Vagina (tissue), 2 donors: ENCODE measurements around the gene CDCA7L. TPM values are rescaled to one million over a fixed set of nuclear protein-coding genes. Genes with fewer than 3 reads are reported as not detected.

ENCODE experiments used
- DNase-seq, 2 donors: peaks; one replicate each; pipeline ENCODE4 v3.0.0-alpha.2; 2017; ENCODE audit errors: extremely low spot score in 2 of 2
- H3K27ac ChIP-seq: fragments of 200-600 bp; sonication (generic); one replicate; pipeline ENCODE4 v1.5.1; 2019
- H3K27me3 ChIP-seq: fragments of 200-600 bp; sonication (generic); one replicate; pipeline ENCODE4 v1.5.1; 2019
- H3K36me3 ChIP-seq, 2 donors: fragments of 200-600 bp; sonication (generic); one replicate each; pipeline ENCODE4 v1.5.1; 2017 to 2019
- H3K4me1 ChIP-seq: fragments of 200-600 bp; sonication (generic); one replicate; pipeline ENCODE4 v1.5.1; 2019
- H3K4me3 ChIP-seq, 2 donors: fragments of 200-600 bp; sonication (generic); 1 replicate in 1 of 2; 2 replicates in 1 of 2; pipeline ENCODE4 v1.5.1; 2016 to 2019
- H3K9me3 ChIP-seq: fragments of 200-600 bp; sonication (generic); one replicate; pipeline ENCODE4 v1.5.1; 2019
- CTCF ChIP-seq, 3 experiments: fragments of 450-650 bp in 2 of 3; fragments of 200-600 bp in 1 of 3; sonication (generic) in 1 of 3; IDR thresholded peaks; one replicate each; pipeline ENCODE4 v1.5.1; 2017 to 2019; ENCODE audit warnings: antibody characterized with exemption in 3 of 3, mild to moderate bottlenecking in 2 of 3, moderate library complexity in 2 of 3
- POLR2A ChIP-seq, 2 donors: fragments of 450-650 bp; IDR thresholded peaks; one replicate each; pipeline ENCODE4 v1.6.1; 2017; ENCODE audit warnings: antibody characterized with exemption in 2 of 2, mild to moderate bottlenecking in 2 of 2, moderate library complexity in 2 of 2
- POLR2AphosphoS5 ChIP-seq, 2 donors: sonication (generic); formaldehyde crosslinking; IDR thresholded peaks; one replicate each; pipeline ENCODE4 v1.9.0; 2017; ENCODE audit warnings: antibody characterized with exemption in 2 of 2, mild to moderate bottlenecking in 2 of 2, low read depth in 1 of 2; ENCODE audit not compliant: insufficient read depth in 1 of 2
- intact Hi-C: fragments of 100-400 bp; cut with DNase I; formaldehyde crosslinking; loops from one replicate; pipeline ENCODE4 v1.15.1; 2023
- total RNA-seq: library from RNA; depleted of rRNA; stranded (reverse); fragments of >200 nt; gene quantifications from one replicate; pipeline ENCODE4 v1.2.3, GENCODE V29; 2016

Gene CDCA7L
- total RNA-seq, 1 donor from 2014 or later: 44.0 TPM

DNA sequence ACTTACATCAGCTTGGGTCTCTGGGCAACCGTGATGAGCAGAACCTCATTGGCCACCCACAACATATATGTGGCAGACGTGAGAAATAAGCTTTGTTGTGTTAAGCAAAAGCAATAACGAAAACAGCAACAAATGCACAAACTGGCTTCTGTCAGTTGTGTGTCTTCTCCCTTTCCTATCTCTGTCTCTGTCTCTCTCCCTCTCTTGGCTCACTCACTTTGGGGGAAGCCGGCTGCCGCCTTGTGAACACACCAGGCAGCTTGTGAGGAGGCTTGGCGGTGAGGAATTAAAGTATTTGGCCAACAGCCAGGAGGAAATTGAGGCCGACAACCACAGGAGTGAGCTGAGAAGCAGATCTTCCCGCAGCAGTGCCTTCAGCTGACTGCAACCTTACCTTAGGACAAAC lies 21.9 kb upstream of the CDCA7L start:
- intact Hi-C loops: no loop called here
- Histone ChIP-seq H3K36me3 (no peaks in the 10 kb centered on the region), H3K4me3 (no peak overlapping the region), H3K4me1 (no peaks in the 10 kb centered on the region), H3K9me3 (no peaks in the 10 kb centered on the region), H3K27me3 (no peaks in the 10 kb centered on the region), H3K27ac (no peak overlapping the region)
- no peak for DNase-seq
- TF ChIP-seq POLR2A (IDR thresholded peaks at IDR 0.05) (no peak), POLR2AphosphoS5 (IDR thresholded peaks at IDR 0.05; ENCODE audit: insufficient read depth in 1 of 2, low read depth in 1 of 2) (no peak), CTCF (IDR thresholded peaks at IDR 0.05) (no peak)

DNA sequence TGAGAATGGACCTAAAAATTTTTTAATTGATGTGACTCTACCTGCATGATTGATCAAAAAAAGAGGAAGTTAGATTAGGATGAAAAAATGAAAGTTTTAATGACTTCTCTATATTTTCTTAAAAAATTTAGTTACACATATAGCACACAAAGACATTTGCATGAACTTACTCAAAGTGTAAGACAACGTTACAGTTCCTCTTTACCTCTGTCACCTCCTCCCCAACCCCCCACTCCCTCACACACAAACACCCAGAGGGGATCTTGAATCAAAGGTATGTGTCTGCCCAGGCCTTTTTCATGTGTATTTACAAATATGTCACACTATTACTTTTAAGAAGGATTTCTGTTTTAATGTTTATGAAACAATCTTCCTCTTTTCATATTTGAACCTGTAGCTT lies 20.6 kb upstream of the CDCA7L start:
- H3K4me3 ChIP-seq: no peak overlapping the region
- no peak for TF ChIP-seq CTCF (IDR thresholded peaks at IDR 0.05)
- TF ChIP-seq POLR2AphosphoS5 (IDR thresholded peaks at IDR 0.05; ENCODE audit: insufficient read depth in 1 of 2, low read depth in 1 of 2): no peak
- no peak for TF ChIP-seq POLR2A (IDR thresholded peaks at IDR 0.05)
- no peaks in the 10 kb centered on the region for H3K9me3 ChIP-seq
- H3K27me3 ChIP-seq: no peaks in the 10 kb centered on the region
- H3K4me1 ChIP-seq: no peaks in the 10 kb centered on the region
- no peak overlapping the region for H3K27ac ChIP-seq
- intact Hi-C loops: no loop called here
- DNase-seq: no peak
- no peaks in the 10 kb centered on the region for H3K36me3 ChIP-seq

GRCh38 chr7:21965291-21965690 lies 19.6 kb upstream of the CDCA7L start:
- Histone ChIP-seq H3K9me3 (no peaks in the 10 kb centered on the region), H3K4me1 (no peaks in the 10 kb centered on the region), H3K27me3 (no peaks in the 10 kb centered on the region), H3K4me3 (no peak overlapping the region), H3K27ac (no peak overlapping the region), H3K36me3 (no peaks in the 10 kb centered on the region)
- TF ChIP-seq POLR2AphosphoS5 (IDR thresholded peaks at IDR 0.05; ENCODE audit: insufficient read depth in 1 of 2, low read depth in 1 of 2): no peak
- no peak for TF ChIP-seq CTCF (IDR thresholded peaks at IDR 0.05)
- DNase-seq: no peak
- intact Hi-C loops: no loop called here

GRCh38 chr7:21962677-21963076 lies 17.0 kb upstream of the CDCA7L start:
- Histone ChIP-seq H3K27ac (no peak overlapping the region), H3K36me3 (no peaks in the 10 kb centered on the region), H3K4me1 (no peaks in the 10 kb centered on the region), H3K4me3 (no peak overlapping the region), H3K9me3 (no peaks in the 10 kb centered on the region), H3K27me3 (no peaks in the 10 kb centered on the region)
- DNase-seq: no peak
- intact Hi-C loops: no loop called here
- no peak for TF ChIP-seq POLR2A (IDR thresholded peaks at IDR 0.05)
- TF ChIP-seq POLR2AphosphoS5 (IDR thresholded peaks at IDR 0.05; ENCODE audit: insufficient read depth in 1 of 2, low read depth in 1 of 2): no peak
- no peak for TF ChIP-seq CTCF (IDR thresholded peaks at IDR 0.05)

DNA sequence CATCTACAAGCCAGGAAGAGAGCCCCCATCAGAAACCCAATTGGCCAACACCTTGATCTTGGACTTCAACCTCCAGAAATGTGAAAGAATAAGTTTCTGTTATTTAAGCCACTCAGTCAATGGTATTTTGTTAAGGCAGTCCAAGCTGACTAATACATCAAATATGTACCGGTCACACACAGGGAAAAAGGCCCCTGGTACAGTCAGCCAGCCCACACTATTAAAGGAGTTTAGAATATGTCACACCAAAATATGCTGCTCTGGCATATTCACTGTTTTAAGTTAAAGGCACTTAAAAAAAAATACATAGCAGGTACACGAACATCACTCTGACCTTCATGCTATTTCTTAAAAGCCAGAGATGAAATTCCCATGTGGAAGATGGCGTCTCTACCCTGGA lies 15.2 kb upstream of the CDCA7L start:
- Histone ChIP-seq H3K4me1 (no peaks in the 10 kb centered on the region), H3K36me3 (no peaks in the 10 kb centered on the region), H3K27ac (no peak overlapping the region), H3K27me3 (no peaks in the 10 kb centered on the region), H3K4me3 (no peak overlapping the region), H3K9me3 (no peaks in the 10 kb centered on the region)
- TF ChIP-seq CTCF (IDR thresholded peaks at IDR 0.05): no peak
- TF ChIP-seq POLR2A (IDR thresholded peaks at IDR 0.05): no peak
- no peak for TF ChIP-seq POLR2AphosphoS5 (IDR thresholded peaks at IDR 0.05; ENCODE audit: insufficient read depth in 1 of 2, low read depth in 1 of 2)
- intact Hi-C loops: no loop called here
- DNase-seq: no peak
